OCI-LY7 (cell line): Measurements from ENCODE around the gene HSD17B4.
"Not testable (repeated sequence)": the region's sequence is repeated elsewhere in the genome, so short reads cannot be mapped to it uniquely, and the experiment has no call there.

Experiments used
- EZH2phosphoT487 ChIP-seq: fragments of 200-600 bp; sonication (generic); IDR thresholded peaks from 2 replicates; pipeline ENCODE4 v1.6.1; 2018; ENCODE audit warnings: low read depth, borderline replicate concordance, mild to moderate bottlenecking, mixed run types, antibody characterized with exemption, low read length, moderate library complexity, mixed read lengths
- TF ChIP-seq, protein P1 (sequence below): fragments of 200-600 bp; sonication (generic); conservative IDR thresholded peaks from 2 replicates; pipeline ENCODE4 v1.5.1; 2014; ENCODE audit warnings: mild to moderate bottlenecking, antibody characterized with exemption, low read length, moderate library complexity, mixed read lengths

GRCh38 chr5:119438587-119438917 is 13.7 kb upstream of the HSD17B4 start:
- TF ChIP-seq, protein P1, sequence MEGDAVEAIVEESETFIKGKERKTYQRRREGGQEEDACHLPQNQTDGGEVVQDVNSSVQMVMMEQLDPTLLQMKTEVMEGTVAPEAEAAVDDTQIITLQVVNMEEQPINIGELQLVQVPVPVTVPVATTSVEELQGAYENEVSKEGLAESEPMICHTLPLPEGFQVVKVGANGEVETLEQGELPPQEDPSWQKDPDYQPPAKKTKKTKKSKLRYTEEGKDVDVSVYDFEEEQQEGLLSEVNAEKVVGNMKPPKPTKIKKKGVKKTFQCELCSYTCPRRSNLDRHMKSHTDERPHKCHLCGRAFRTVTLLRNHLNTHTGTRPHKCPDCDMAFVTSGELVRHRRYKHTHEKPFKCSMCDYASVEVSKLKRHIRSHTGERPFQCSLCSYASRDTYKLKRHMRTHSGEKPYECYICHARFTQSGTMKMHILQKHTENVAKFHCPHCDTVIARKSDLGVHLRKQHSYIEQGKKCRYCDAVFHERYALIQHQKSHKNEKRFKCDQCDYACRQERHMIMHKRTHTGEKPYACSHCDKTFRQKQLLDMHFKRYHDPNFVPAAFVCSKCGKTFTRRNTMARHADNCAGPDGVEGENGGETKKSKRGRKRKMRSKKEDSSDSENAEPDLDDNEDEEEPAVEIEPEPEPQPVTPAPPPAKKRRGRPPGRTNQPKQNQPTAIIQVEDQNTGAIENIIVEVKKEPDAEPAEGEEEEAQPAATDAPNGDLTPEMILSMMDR, result not testable (repeated sequence)
- not testable (repeated sequence) for TF ChIP-seq EZH2phosphoT487
